Caki2 (cell line): Measurements from ENCODE around the gene S1PR2. TPM values are rescaled to one million over a fixed set of nuclear protein-coding genes. Genes with fewer than 3 reads are reported as not detected.

ENCODE experiments used
- DNase-seq: peaks from one replicate; pipeline ENCODE4 v3.0.0-alpha.2; 2015; ENCODE audit warnings: low read depth
- in situ Hi-C: cut with HindIII; loops from 2 replicates; pipeline ENCODE4 v1.10.0; 2016; ENCODE audit warnings: low sequenced_read_pairs, low pct_unique_long_range_greater_than_20kb, mixed read lengths
- total RNA-seq: library from RNA; depleted of rRNA; stranded (reverse); fragments of >200 nt; shearing (Covaris generic); gene quantifications from 2 replicates; pipeline ENCODE4 v1.2.3, GENCODE V29; 2014; ENCODE audit warnings: low replicate concordance

Gene S1PR2
- total RNA-seq, 1 experiment from 2014 or later: 2.5 TPM

DNA sequence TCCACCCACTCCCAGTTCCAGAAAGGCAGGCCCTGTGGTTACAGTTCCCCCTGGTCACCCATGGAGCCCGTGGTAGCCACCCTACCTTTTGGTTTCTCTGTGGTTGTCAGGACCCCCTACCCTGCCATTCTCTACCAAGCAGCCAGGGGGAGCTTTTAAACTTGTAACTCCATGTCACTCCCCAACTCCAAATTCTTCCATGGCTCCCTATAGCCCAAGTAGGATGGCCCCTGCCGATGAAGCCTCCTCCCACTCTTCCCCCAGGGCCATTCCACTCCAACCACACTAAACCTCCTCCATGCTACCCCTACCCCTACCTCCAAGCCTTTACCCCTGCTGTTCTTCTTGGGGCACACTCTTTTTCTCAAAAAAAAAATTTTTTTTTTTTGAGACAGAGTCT, 2.2 kb downstream of the S1PR2 start:
- in situ Hi-C loops: no loop called here
- no peak for DNase-seq

- DNase-seq: no peak
- in situ Hi-C loops: no loop called here
Measured at GRCh38 chr19:10228393-10228792, 2.7 kb downstream of the S1PR2 start.

DNA sequence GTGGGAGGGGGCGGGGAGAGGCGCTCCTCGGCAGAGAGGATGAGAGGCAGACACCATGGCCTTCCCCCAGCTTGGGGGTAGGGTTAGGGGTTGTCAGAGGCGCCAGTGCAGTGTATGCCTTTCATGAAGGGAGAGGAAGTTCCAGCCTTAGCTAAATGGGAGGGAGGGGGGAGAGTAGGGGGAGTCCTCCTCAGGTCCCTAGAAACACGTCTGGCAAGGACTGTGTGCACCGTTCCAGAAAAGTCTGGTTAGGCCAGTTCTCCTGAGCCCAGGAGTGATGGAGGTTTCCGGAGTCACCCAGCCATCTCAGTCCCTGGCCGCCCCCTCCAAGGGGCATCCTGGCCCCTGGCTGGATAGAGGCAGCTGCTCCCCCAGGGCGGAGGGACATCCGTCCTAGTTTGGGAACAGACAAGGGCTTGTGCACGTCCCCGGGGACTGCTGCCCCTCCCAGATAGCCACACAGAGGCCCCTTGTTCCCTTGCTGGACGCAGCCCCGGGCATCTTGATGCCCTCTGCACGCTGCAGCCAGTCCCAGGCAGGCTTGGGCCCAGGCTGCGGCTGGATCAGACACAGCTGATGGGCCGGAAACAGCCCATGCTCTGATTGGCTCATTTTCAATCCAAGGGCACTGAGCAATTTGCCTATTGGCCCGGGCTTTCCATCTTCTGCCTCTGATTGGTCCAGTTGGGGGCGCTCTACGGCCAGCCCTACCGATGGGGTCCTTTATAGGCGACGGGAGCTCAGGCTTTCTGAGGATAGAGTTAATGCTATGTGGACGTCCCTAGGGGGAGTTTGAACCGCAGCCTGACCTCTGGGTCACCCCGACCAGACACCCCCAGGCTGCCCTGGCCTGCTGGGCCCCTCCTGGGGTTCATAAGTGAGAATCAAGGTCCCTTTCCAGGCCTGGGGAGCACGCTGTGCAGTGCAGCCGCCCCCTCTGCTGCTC, 3.8 kb downstream of the S1PR2 start:
- DNase-seq: no peak
- in situ Hi-C loops: no loop called here

DNA sequence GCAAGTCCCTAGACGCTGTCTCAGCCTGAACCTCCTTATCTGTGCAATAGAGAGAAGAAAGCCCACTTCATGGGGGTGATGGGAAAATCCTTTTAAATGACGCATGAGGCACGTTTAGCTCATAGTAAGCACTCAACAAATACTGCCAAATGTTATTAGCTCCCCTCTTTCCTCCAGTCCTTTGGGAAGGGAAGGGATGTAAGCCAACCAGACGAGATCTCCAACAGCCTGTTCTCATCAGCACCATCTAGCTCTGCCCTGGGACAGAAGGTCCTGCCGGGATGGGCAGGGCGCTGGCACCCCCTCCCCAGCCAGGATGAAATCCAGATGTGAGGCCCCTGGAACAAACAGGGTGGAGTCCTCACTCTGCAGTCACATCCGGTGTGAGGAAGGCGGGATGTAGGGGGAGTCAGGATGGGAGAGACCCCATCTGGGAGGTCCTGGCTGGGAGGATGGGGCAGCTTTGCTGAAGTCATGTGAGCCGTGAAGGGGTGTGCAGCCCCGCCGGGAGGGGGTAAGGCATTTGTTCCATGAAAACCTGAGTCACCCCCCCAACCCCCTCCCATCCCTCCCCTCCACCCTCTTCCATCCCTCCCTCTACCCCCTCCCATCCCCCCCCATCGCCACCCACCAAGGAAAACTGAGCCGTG, 4.6 kb downstream of the S1PR2 start:
- DNase-seq: no peak
- in situ Hi-C loops: no loop called here

DNA sequence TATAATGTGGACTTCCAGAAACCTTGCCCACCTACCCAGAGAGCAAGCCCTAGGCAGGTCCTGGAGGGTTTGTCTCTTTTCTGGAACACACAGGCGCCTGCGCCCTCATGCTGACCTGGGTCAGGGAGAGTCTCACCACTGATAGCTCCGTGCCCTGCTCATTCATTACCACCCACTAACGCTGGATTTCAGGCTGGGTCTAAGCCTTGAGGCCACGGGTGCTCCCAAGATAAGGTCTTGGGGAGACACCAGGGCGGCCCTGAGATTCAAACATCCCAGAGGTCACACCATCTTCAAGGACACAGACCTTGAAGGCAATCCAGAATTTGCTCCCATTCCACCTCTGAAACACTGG, 5.1 kb downstream of the S1PR2 start:
- DNase-seq: no peak
- in situ Hi-C loops: no loop called here

DNA sequence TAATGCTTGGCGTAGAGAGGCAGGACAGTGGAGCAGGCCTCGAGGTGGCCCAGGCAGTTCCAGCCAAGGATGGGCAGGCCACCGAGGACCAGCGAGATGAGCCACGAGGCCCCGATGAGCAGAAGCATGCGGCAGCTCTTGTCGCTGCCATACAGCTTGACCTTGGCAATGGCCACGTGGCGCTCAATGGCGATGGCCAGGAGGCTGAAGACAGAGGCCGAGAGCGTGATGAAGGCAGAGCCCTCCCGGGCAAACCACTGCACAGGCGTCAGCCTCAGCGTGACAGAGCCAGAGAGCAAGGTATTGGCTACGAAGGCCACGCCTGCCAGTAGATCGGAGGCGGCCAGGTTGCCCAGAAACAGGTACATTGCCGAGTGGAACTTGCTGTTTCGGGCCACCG, 6.8 kb downstream of the S1PR2 start:
- in situ Hi-C loops: no loop called here
- no peak for DNase-seq

GRCh38 chr19:10223488-10224213, 7.5 kb downstream of the S1PR2 start:
- in situ Hi-C loops: no loop called here
- DNase-seq: no peak

DNA sequence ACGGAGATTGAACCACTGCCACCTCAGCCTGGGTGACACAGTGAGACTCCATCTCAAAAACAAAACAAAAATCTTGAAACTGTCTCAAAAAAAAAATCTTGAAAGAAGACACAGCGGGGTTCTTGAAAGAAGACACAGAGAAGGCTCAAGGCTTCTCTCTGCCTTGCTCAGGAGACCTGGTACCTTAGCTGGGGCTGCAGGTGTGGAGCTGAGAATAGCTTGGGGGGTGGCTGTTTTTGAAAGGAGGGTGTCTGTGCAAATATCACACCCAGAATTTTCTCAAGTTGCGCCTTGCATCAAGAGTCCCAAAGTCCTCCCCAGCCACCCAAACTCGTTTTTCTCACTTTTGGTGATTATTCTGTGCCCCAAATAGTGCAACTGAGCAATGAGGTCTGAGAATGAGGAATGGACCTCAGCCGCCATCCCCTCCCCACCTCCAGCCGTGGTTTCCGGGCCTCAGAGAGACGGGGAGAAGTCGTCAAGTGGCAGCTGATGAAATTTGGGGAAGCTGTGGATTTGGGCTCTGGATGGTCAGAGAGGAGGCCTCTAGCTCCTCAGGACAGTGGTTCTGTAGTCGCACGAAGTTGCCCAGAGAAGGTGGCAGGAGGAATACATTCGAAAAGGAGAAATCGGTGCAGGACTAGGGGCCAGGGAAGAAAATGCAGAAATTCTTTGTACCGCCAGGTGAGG, 8.8 kb downstream of the S1PR2 start:
- in situ Hi-C loops: no loop called here
- no peak for DNase-seq

DNA sequence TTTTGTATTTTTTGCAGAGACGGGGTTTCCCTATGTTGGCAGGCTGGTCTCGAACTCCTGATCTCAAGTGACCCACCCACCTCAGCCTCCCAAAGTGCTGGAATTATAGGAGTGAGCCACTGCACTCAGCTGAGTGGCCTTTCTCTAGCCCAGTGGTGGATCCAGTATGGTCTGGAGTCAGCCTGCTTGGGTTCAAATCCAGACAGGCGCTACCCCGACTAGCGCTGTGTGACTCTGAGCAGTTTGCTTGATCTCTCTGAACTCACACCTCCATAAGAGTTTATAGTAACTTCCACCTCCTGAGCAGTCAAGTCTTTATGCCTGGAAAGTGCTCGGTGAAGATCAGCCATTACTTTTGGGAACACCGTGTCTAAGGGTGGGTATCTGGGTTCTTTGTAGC, 10.4 kb downstream of the S1PR2 start:
- in situ Hi-C loops: no loop called here

GRCh38 chr19:10219678-10220077, 11.5 kb downstream of the S1PR2 start:
- in situ Hi-C loops: no loop called here
- DNase-seq: no peak

More for the DNA sequence above, 10.4 kb downstream of the S1PR2 start:
- no peak for DNase-seq

- in situ Hi-C loops: no loop called here
- no peak for DNase-seq
Measured at GRCh38 chr19:10217085-10217484, 14.0 kb downstream of the S1PR2 start.

- in situ Hi-C loops: no loop called here
- DNase-seq: no peak
Measured at GRCh38 chr19:10214784-10215183, 16.3 kb downstream of the S1PR2 start.

DNA sequence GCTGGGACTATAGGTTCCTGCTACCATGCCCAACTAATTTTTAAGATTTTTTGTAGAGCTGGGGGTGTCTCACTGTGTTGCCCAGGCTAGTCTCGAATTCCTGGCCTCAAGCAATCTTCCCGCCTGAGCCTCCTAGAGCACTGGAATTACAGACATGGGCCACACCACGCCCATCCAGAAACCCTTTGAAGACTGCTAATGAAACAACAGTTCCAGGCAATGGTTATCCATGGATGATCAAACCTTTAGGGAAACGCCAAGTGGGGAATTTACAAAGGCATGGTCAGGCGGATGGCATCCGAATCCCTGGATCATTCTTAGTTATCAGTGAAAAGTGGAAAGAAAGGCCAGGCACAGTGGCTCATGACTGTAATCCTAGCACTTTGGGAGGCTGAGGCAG, 19.4 kb downstream of the S1PR2 start:
- in situ Hi-C loops: no loop called here
- DNase-seq: no peak

DNA sequence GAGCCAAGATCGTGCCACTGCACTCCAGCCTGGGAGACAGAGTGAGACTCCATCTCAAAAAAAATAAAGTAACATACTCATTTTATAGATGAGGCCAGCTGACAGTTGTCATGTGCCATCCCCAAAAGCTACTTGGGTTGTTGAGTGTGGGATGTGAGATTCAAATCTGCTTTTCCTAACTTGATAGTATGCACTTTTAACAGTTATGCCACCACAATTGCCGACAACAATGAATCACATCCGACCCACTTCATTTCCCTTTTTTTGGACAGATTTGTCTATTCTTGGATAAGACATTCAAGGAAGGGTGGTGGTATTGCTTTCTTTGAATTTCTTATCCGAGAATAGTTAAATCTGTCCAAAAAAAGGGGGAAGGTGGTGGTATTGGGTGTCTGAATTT, 20.1 kb downstream of the S1PR2 start:
- in situ Hi-C loops: no loop called here
- no peak for DNase-seq

- in situ Hi-C loops: no loop called here
- DNase-seq: no peak
Measured at GRCh38 chr19:10209315-10209714, 21.8 kb downstream of the S1PR2 start.

DNA sequence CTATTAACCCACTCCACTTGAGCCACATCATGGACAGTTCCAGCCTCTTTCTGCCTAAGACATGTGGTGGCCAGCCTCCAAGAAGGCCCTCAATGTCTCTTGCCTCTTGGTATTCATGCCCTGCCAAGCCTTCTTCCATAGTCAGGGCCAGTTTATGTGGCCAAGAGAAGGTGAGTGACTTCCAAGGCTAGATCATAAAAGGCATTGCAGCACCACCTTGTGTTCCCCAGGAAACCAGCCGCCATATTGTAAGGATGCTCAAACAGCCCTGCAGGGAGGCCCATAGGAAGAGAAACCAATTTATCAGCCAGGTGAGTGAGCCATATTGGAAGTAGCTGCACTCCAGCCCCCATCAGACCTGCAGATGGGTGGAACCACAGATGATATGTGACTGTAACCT, 24.1 kb downstream of the S1PR2 start:
- in situ Hi-C loops: no loop called here
- no peak for DNase-seq

- in situ Hi-C loops: no loop called here
- DNase-seq: no peak
Measured at GRCh38 chr19:10206226-10206885, 24.8 kb downstream of the S1PR2 start.

GRCh38 chr19:10205636-10206035, 25.5 kb downstream of the S1PR2 start:
- in situ Hi-C loops: no loop called here
- no peak for DNase-seq
